ENCODE measurements around the gene LGI2. TPM values are rescaled to one million over a fixed set of nuclear protein-coding genes. Genes with fewer than 3 reads are reported as not detected.

LGI2 gene
- total RNA-seq, 2 experiments from 2014 or later, result not detected

GRCh38 chr4:24991015-24991414, 39.7 kb downstream of the LGI2 start:
- Mint-ChIP-seq H3K4me1 (no peaks in the 10 kb centered on the region), H3K27me3 (peaks cover 3% of the 10 kb centered on the region), H3K36me3 (ENCODE audit: low read depth) (no peaks in the 10 kb centered on the region), H3K9me3 (ENCODE audit: low read depth) (no peaks in the 10 kb centered on the region), H3K27ac (no peak overlapping the region), H3K4me3 (no peak overlapping the region)
- DNase-seq, result no peak
- intact Hi-C loops (cut with DNase I, micrococcal nuclease), result no loop called here
- no peak for ATAC-seq
- POLR2A ChIA-PET, result interaction anchor here (0.6 kb wide), 1 partner anchor 20 kb away, joined by 3 read pairs; no protein-coding TSS in a partner anchor
- CTCF ChIA-PET, result interaction anchor here (5.4 kb wide), 1 partner anchor 11 kb away, joined by 28 read pairs; no protein-coding TSS in a partner anchor

- Mint-ChIP-seq H3K4me1 (no peaks in the 10 kb centered on the region), H3K36me3 (ENCODE audit: low read depth) (no peaks in the 10 kb centered on the region), H3K4me3 (no peak overlapping the region), H3K27me3 (peaks cover 3% of the 10 kb centered on the region), H3K27ac (no peak overlapping the region), H3K9me3 (ENCODE audit: low read depth) (no peaks in the 10 kb centered on the region)
- intact Hi-C loops (cut with DNase I, micrococcal nuclease), result no loop called here
- ATAC-seq (no peak), DNase-seq (no peak)
- ChIA-PET CTCF (interaction anchor here (5.4 kb wide), 1 partner anchor 9 kb away, joined by 28 read pairs; no protein-coding TSS in a partner anchor), POLR2A (no interaction called here)
Observed at GRCh38 chr4:24989327-24989726, 41.4 kb downstream of the LGI2 start.

DNA sequence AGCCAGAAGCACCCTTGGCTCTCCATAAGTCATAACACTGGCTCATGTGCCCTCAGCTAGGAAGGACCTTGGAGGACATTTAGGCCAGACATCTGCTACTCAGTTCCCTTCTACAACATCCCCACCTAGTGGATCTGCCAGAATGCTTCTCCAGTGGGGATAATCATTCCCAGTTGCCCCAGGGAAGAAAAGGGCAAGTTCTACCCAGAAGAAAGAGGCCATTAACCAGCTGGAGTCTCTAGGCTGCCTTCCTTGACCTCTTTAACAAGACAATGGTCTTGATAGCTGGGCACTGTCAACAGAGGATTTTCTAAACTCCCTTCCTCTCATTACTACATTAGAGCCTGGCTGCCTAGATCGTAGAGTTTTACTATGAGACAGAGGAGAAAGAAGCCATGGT, 42.0 kb downstream of the LGI2 start:
- Mint-ChIP-seq H3K27ac (no peak overlapping the region), H3K4me3 (no peak overlapping the region), H3K36me3 (ENCODE audit: low read depth) (no peaks in the 10 kb centered on the region), H3K4me1 (no peaks in the 10 kb centered on the region), H3K9me3 (ENCODE audit: low read depth) (no peaks in the 10 kb centered on the region), H3K27me3 (peaks cover 3% of the 10 kb centered on the region)
- intact Hi-C loops (cut with DNase I, micrococcal nuclease), result no loop called here
- ChIA-PET CTCF (no interaction called here), POLR2A (no interaction called here)
- DNase-seq (no peak), ATAC-seq (no peak)

DNA sequence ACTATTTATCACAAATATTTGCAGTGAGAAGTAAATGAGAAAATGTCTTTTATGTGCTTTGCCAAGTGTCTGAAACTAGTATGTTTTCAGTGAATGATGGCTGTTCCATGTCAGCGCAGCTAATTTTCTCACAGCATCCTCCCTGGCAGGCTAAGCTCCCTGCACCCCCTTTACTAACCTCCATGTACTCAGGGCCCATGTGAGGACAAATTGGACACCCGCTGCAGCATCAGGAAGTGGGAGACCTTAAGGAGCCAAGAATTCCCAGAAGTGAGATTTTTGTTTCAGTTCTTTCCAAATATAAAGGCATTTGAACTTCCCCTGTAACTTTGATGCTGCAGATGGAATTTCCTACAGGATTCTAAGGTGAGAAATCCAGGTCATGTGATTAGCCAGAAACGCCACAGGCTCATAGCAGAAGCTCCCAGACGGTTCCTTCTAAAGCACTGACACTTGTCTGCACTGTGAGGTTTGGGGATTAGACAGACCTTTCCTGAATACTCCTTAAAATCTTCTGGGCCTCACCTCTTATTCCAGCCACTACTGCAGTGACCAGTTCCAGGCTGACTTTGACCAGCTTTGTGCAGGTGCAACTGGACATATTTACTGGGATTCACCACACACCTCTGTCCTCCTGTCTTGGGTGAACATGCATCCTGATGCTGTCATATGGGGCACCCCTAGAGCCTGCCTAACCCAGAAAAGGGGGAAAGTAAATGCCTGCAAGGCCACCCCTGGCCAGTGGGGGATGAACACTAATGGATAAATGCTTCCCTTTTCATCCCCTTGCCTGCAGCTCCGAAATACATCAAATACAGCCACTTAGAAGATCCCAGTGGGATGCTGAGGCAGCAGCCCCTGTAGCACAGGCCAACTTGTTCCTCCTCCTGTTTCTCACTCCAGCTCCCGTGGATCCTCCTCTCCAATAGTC, 45.9 kb downstream of the LGI2 start:
- H3K27me3 Mint-ChIP-seq, result no peaks in the 10 kb centered on the region
- no peak overlapping the region for H3K27ac Mint-ChIP-seq
- intact Hi-C loops (cut with DNase I, micrococcal nuclease), result loop anchor here in 1 of 2 experiments (5.0 kb wide), 1 partner anchor 513 kb away; no protein-coding TSS in a partner anchor
- ATAC-seq (no peak), DNase-seq (no peak)
- H3K4me3 Mint-ChIP-seq, result no peak overlapping the region
- no peaks in the 10 kb centered on the region for H3K9me3 Mint-ChIP-seq (ENCODE audit: low read depth)
- H3K36me3 Mint-ChIP-seq (ENCODE audit: low read depth), result no peaks in the 10 kb centered on the region
- CTCF ChIA-PET, result interaction anchor here (0.7 kb wide), 1 partner anchor 300 kb away, joined by 3 read pairs; no protein-coding TSS in a partner anchor
- POLR2A ChIA-PET, result no interaction called here
- peaks cover 6% of the 10 kb centered on the region for H3K4me1 Mint-ChIP-seq

- Mint-ChIP-seq H3K4me3 (no peak overlapping the region), H3K4me1 (peaks cover 9% of the 10 kb centered on the region), H3K27ac (no peak overlapping the region), H3K36me3 (ENCODE audit: low read depth) (no peaks in the 10 kb centered on the region), H3K27me3 (peaks cover 13% of the 10 kb centered on the region), H3K9me3 (ENCODE audit: low read depth) (no peaks in the 10 kb centered on the region)
- ChIA-PET CTCF (interaction anchor here (0.6 to 3.0 kb wide), 17 partner anchors 11 to 439 kb away, joined by 3 to 37 read pairs (median 3); no protein-coding TSS in a partner anchor), POLR2A (interaction anchor here (0.6 kb wide), 1 partner anchor 67 kb away, joined by 3 read pairs; no protein-coding TSS in a partner anchor)
- ATAC-seq (no peak), DNase-seq (no peak)
- intact Hi-C loops (cut with DNase I, micrococcal nuclease), result loop anchor here (1.0 to 5.0 kb wide), 5 partner anchors 65 to 508 kb away; no protein-coding TSS in a partner anchor
Observed at GRCh38 chr4:24980740-24981139, 50.0 kb downstream of the LGI2 start.

GRCh38 chr4:24980064-24980690, 50.6 kb downstream of the LGI2 start:
- no peaks in the 10 kb centered on the region for H3K9me3 Mint-ChIP-seq (ENCODE audit: low read depth)
- H3K36me3 Mint-ChIP-seq (ENCODE audit: low read depth), result no peaks in the 10 kb centered on the region
- no peak overlapping the region for H3K27ac Mint-ChIP-seq
- peak; percentile 68 for DNase-seq
- peaks cover 16% of the 10 kb centered on the region for H3K27me3 Mint-ChIP-seq
- intact Hi-C loops (cut with DNase I, micrococcal nuclease), result loop anchor here (1.0 to 5.0 kb wide), 5 partner anchors 65 to 508 kb away; no protein-coding TSS in a partner anchor
- ATAC-seq, result peak; percentile 47
- peaks cover 9% of the 10 kb centered on the region for H3K4me1 Mint-ChIP-seq
- POLR2A ChIA-PET, result interaction anchor here (0.6 to 0.9 kb wide), 3 partner anchors 67 to 509 kb away, joined by 3 read pairs; partner anchors contain the start of gene SEPSECS
- CTCF ChIA-PET, result interaction anchor here (0.6 to 3.0 kb wide), 22 partner anchors 11 to 1545 kb away, joined by 3 to 37 read pairs (median 3); partner anchors contain the start of gene SEPSECS
- H3K4me3 Mint-ChIP-seq, result no peak overlapping the region

DNA sequence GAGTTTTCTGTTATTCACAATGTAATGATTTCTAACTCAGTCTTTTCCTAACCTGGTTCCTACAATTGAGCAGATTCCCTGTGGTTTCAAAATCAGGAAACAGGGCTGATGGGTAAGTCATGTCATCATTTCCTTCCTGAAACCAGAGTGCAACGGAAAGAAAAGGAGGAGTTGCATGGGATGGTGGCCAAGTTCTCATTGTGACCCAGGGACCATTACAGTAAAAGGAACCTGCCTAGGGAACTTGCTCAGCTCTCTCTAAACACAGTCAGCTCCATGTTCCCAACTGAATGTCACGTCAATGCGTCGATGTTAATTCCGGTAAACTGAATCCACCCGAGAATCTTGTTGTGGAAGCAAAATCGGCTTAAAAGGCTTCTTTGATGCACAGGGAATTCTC, 51.2 kb downstream of the LGI2 start:
- H3K36me3 Mint-ChIP-seq (ENCODE audit: low read depth), result no peaks in the 10 kb centered on the region
- ATAC-seq, result no peak
- peaks cover 9% of the 10 kb centered on the region for H3K4me1 Mint-ChIP-seq
- intact Hi-C loops (cut with DNase I, micrococcal nuclease), result loop anchor here in 1 of 2 experiments (5.0 kb wide), 1 partner anchor 492 kb away; no protein-coding TSS in a partner anchor
- ChIA-PET CTCF (interaction anchor here (0.6 to 3.0 kb wide), 13 partner anchors 11 to 1544 kb away, joined by 3 to 37 read pairs (median 3); partner anchors contain the start of gene SEPSECS), POLR2A (interaction anchor here (0.6 to 0.9 kb wide), 2 partner anchors 181 to 509 kb away, joined by 3 read pairs; partner anchors contain the start of gene SEPSECS)
- H3K27me3 Mint-ChIP-seq, result peaks cover 18% of the 10 kb centered on the region
- no peak overlapping the region for H3K4me3 Mint-ChIP-seq
- H3K9me3 Mint-ChIP-seq (ENCODE audit: low read depth), result no peaks in the 10 kb centered on the region
- DNase-seq, result no peak
- H3K27ac Mint-ChIP-seq, result no peak overlapping the region

- CTCF ChIA-PET, result interaction anchor here (0.8 to 3.0 kb wide), 5 partner anchors 22 to 394 kb away, joined by 3 to 37 read pairs (median 4); partner anchors contain the start of gene DHX15
- ATAC-seq (no peak), DNase-seq (no peak)
- POLR2A ChIA-PET, result no interaction called here
- H3K27me3 Mint-ChIP-seq, result peaks cover 18% of the 10 kb centered on the region
- no peaks in the 10 kb centered on the region for H3K9me3 Mint-ChIP-seq (ENCODE audit: low read depth)
- intact Hi-C loops (cut with DNase I, micrococcal nuclease), result loop anchor here in 1 of 2 experiments (5.0 kb wide), 1 partner anchor 491 kb away; no protein-coding TSS in a partner anchor
- no peak overlapping the region for H3K4me3 Mint-ChIP-seq
- peaks cover 9% of the 10 kb centered on the region for H3K4me1 Mint-ChIP-seq
- no peaks in the 10 kb centered on the region for H3K36me3 Mint-ChIP-seq (ENCODE audit: low read depth)
- H3K27ac Mint-ChIP-seq, result no peak overlapping the region
Observed at GRCh38 chr4:24978291-24979075, 52.3 kb downstream of the LGI2 start.

DNA sequence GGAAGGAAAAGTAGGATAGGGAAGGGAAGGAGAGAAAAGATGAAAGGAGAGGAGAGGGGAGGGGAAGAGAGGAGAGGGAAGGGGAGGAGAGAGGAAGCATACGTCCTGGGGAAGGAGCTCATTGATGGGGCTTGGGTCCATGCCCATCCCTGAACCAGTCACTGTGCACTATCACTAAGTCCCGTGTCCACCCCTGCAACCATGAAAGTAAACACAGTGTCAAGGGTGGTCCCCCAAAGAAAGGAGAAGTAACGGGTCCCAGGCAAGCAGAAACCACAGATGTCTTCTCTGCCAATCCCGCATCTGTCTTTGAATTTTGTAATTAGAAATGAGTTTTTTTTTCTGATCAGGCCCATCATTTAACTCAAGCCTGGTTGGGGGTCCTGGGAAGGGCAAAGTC, 55.2 kb downstream of the LGI2 start:
- DNase-seq, result no peak
- Mint-ChIP-seq H3K27me3 (peaks cover 22% of the 10 kb centered on the region), H3K4me3 (no peak overlapping the region), H3K27ac (no peak overlapping the region), H3K36me3 (ENCODE audit: low read depth) (no peaks in the 10 kb centered on the region), H3K4me1 (peaks cover 9% of the 10 kb centered on the region), H3K9me3 (ENCODE audit: low read depth) (no peaks in the 10 kb centered on the region)
- POLR2A ChIA-PET, result interaction anchor here (0.6 kb wide), 2 partner anchors 117 to 535 kb away, joined by 3 to 4 read pairs; no protein-coding TSS in a partner anchor
- CTCF ChIA-PET, result no interaction called here
- no peak for ATAC-seq
- intact Hi-C loops (cut with DNase I, micrococcal nuclease), result loop anchor here in 1 of 2 experiments (5.0 kb wide), 1 partner anchor 488 kb away; no protein-coding TSS in a partner anchor

DNA sequence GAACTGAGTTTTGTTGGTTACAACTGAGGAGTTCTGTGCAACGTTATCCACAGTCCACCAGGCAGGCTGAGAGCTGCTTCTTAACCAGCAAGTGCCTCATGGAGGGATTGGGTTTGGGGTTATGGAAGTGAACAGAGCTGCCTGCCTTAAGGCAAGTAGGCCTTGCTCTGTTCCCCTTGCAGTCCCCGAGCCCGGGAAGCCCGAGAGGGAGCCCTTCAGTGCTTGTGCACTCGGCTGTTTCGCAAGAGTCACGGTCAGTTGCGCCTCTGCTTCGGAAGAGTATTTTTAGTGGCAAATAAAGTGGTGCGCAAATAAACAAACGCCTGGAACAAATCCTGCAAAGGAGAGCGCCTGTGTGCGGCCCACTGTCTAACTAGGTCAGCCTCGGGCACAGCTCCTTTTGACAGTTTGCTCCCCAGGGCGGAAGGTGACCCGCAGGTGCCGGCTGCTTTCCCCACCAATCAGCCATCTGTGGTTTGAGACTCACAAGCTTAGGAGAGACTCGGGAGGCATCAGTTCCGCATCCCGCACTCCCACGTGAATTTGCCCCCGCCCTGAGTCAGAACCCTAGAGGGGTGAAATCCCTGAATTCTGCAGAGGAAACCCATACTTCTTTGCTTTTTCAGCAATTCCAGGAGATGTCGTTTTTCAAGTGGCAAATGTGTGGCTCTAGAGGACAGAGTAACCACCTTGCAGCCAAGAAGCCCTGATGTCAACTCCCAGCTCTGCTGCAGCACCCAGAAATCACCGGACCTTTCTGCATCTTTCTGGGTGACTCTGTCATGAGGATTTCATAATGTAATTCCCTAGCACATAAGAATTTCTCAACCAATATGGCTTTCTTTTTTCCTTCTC, 56.8 kb downstream of the LGI2 start:
- Mint-ChIP-seq H3K4me3 (no peak overlapping the region), H3K36me3 (ENCODE audit: low read depth) (no peaks in the 10 kb centered on the region), H3K9me3 (ENCODE audit: low read depth) (no peaks in the 10 kb centered on the region), H3K27ac (no peak overlapping the region), H3K4me1 (no peaks in the 10 kb centered on the region), H3K27me3 (peaks cover 18% of the 10 kb centered on the region)
- ATAC-seq (no peak), DNase-seq (no peak)
- intact Hi-C loops (cut with DNase I, micrococcal nuclease), result no loop called here
- ChIA-PET POLR2A (no interaction called here), CTCF (interaction anchor here (0.6 kb wide), 1 partner anchor 53 kb away, joined by 4 read pairs; no protein-coding TSS in a partner anchor)
